T follicular helper cell (primary cell): ENCODE results near the gene ZNF691.
"Not testable (repeated sequence)": the region's sequence is repeated elsewhere in the genome, so short reads cannot be mapped to it uniquely, and the experiment has no call there.

ENCODE experiments used
- DNase-seq: peaks from one replicate; pipeline ENCODE4 v3.0.0-alpha.2; 2020; ENCODE audit warnings: low read depth
- total RNA-seq, 2 experiments: gene quantifications; one replicate each; lab custom pipeline; 2026; lab: John Stamatoyannopoulos, UW

The ZNF691 gene, protein sequence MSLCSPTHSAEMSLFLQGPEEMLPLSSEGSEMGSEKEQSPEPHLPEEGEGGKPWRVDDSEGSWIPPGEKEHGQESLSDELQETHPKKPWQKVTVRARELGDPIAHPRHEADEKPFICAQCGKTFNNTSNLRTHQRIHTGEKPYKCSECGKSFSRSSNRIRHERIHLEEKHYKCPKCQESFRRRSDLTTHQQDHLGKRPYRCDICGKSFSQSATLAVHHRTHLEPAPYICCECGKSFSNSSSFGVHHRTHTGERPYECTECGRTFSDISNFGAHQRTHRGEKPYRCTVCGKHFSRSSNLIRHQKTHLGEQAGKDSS
- 6.9 to 13.2 reads per million in 2 experiments for total RNA-seq

DNA sequence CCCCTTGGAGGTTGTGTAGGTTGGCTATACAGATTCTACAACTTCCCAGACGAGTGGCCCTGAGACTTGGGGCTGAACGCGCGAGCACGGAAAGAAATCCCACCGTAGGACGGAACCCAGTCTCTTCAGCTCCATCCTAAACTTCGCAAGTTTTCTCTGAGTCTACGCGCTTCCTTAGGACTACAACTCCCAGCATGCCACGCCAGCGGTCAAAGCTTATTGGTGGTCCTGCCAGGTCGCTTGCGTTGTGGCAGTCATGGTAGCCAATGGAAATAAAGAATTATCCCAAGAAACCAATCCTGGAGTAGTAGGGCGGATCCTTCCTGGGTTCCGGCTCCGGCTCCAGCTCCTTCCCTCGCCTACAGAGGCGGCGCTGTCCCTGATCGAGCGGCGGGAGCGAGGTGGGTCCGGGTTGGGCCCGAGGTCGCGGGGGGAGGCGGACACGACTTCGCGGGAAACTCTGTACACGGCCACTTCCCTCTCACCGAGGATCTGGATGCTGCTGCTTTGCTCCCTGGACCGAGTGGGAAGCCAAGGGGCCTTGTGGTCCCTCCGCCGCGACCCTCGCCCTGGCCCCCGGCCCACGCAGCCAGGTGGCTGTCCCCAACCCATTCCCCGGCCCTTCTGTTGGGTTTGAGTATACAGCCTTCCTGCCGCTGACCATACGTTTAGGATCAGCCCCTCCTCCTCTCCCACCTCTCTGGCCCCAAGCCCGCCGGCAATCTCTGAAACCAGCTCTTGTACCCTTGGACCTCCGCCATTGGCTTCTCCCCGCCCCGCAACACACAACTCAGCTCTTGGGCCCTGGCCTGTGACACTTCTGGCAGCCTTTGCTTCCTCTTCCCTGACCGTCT lies at the start of gene ZNF691:
Gene ZNF691 (plus strand): TSS at position 357 of the 854 bp plus-strand sequence. CDS start 3,046 bp downstream, outside the sequence.
- DNase-seq, result peak; percentile 84

DNA sequence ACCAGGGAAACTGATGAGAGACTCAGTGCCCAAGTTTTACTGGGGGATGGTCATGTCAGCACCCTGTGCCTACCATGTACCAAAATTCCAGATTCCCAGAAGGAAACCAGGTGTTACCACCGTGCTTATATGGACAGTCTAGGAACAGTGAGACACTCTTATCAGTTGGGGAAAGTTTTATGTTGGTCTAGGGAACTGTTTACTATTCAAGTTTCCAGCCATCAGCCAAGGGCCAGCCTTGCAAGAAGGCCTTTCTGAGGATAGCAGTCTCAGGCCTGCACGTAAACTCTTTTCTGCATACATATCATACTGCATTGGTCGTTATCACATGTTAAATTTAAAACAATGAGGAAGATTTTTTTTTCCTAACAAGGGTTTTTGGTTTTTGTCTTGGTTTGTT lies 49.0 kb upstream of the ZNF691 start:
- DNase-seq, result no peak

DNA sequence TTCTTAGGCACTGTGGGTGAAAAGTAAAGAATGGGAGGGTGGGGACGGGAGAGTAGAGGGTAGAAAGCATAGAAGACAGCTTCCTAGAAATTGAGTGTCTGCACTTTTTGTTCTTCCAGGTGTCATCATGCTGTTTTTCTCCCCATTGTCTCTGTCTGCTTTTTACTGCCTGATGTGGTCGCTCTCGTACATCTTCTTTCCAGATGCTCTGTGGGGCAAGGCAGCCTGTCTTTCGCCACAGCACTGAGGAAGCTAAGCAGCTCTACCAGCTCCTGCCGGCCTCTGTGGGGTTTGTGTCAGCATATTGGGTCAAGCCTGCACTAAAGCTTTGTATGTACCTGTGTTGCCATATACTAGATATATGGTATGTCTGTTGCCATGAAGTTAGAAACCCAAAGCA lies 48.4 kb upstream of the ZNF691 start:
- no peak for DNase-seq

DNA sequence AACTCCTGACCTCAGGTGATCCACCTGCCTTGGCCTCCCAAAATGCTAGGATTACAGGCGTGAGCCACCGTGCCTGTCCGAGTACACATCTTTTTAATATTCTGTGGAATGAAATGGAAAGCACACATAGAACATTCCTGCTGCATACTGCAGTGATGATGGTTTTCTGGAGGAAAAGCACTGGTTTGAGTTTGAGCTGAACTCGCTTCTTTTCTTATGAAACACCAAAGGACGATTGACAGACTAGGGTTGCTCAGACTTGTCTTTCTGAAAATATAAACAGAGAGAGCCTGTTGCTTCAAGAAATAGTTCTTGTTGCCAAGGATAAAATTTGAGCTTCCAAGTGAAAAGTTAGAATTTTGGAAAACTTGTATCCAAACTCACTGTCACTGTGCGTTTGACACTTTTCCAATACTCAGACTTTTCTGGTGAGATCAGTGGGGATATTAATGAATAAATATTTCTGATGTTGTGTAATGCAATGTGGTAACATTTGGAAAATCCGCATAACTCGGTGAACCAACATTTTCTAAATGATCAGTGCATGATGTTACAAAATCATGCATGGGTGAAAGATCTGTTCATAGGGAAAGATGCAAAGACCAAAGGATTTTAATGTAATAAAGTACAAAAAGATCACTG lies 44.5 kb upstream of the ZNF691 start:
- DNase-seq, result no peak

DNA sequence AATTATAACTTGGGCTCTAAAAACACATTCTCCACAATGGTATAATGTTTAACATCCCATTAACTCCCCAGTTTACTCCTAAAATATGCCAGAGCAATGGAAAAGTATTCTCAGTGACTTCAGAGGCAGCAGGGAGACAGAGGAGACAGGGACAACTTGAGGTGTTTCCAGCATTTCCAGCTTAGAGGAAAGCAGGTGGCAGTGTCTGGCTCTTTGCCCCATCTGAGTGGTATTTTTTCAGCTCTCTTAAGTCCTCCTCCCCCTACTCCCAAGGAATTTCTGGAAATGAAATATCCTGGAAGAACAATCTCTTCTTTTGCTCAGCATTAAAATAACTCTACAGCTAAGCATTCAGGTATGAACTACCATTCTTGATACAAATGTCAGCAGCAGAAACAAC lies 40.2 kb upstream of the ZNF691 start:
- DNase-seq, result no peak

DNA sequence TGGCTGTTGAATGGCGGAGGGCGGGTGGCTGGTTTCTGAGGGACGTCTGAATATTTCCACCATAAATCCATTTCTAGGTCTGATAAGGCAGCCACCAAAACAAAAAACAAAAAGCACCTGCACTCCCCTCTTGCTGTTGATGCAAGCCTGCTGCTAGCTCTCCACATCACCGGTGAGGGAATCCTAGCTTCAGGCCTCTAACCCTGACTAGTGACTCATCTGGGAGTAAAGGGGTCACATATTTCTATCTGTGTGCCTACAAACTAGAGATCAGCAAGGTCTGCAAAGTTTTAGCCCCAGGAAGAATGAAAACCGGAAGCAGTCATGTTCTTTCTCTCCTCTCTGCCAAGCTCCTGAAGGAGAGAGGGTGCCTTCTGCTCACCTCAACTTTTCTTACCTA lies 39.8 kb upstream of the ZNF691 start:
- no peak for DNase-seq

DNA sequence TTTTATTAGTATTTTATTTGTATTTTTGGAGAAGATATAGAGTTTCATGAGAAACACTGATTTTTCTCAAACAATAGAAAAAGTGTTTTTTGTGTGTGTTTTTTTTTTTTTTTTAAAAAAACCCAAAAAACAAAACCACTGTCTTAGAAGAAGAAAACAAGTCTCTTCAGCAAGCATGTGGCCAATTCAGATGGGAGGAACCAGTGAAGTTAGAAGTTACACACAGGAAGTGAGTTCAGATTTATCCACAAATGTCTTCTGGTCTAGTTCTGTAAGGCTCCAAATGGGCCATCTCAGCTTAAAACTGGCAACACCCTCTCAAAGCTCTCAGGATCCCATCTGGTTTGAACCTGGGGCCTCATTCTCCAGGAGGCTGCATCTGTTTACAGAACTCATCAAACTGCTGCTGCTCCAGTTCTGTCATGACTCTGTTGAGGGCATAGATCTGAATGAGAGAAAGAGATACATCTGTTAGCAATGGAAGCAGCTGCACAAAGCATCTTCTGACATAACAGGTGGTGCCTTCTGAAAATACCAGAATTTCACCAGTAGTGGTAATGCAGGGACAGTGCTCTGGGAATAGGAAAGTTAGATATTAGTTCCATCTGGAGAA lies 39.3 kb upstream of the ZNF691 start:
- DNase-seq, result no peak

DNA sequence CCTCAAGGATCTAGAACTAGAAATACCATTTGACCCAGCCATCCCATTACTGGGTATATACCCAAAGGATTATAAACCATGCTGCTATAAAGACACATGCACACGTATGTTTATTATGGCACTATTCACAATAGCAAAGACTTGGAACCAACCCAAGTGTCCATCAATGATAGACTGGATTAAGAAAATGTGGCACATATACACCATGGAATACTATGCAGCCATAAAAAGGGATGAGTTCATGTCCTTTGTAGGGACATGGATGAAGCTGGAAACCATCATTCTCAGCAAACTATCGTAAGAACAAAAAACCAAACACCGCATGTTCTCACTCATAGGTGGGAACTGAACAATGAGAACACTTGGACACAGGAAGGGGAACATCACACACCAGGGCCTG lies 31.6 kb upstream of the ZNF691 start:
- not testable (repeated sequence) for DNase-seq

DNA sequence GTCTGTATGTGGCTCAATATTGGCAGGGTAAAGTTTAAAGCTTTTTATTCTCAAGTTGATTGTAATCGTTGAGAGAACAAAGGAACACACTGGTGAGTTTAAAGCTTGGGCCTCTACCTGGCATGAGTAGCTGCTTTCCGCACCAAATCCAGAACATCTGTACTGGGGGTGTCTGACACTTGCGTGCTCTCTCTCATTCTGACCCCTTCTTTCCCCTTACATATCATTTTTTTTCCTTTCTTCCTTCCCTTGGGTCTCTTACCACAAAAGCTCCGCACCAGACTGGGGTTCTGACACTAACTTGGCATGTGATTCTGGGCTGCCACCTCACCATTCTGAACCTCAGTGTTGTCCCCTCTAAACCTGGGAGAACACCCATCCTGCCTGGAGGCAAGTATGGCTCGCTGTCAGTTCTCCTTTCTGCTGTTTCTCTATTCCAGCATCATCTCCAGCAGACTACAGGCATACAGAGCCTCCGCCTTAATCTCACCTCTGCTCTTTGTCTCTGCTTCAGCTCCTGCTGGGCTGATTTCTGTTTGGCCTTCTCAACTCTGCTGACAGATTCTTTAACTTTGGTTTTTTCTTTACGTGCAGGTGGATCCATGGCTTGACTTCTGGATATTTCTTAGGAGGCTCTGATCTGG lies 30.4 kb upstream of the ZNF691 start:
- DNase-seq, result no peak

DNA sequence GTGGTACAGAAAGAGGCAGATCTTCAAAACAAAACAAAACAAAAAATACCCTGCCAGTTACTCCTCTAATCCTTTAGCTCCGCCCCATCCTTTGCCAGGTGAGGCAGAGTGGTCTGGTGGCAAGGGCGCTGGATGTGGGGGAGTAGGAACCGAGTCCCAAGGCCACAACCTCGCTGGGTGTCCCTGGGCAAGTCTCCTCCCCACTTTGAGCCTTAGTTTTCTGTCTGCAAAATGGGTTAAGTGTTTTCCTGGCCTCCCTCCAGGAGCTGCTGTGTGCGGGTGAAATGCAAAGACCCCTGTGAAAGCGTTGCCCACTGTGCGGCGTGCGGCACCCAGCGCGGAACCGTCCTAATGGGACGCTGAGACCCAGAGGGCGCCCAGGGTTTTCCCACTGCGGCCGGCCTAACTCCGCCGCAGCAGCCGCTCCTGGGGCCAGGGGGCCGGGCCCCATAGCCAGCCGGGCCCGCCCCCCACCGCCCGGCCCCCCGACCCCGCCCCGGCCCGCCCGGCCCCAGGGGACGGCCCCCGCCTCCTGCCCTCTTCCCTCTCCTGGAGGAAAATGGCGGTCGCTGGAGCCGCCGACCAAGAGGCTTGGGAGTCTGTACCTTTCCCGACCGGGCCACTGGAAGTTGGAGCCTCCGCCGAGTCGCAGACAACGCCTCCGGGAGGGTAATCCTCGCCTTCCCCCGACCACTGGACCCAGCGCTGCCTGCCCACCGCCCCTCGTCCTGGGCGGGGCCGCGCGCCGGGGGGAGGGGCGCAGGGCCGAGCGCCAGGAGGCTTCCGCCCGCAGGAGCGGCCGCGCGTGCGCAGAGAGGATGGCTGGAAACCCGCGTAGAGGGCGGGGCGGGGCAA lies 29.6 kb upstream of the ZNF691 start, which contains the start of the genes ERMAP and SVBP:
Gene ERMAP (plus strand): TSS at position 538 of the 855 bp plus-strand sequence. CDS start 13,327 bp downstream, outside the sequence.
Gene SVBP (minus strand): TSS at position 813 of the 855 bp plus-strand sequence. CDS start 853 bp downstream, outside the sequence.
- peak; percentile 92 for DNase-seq

DNA sequence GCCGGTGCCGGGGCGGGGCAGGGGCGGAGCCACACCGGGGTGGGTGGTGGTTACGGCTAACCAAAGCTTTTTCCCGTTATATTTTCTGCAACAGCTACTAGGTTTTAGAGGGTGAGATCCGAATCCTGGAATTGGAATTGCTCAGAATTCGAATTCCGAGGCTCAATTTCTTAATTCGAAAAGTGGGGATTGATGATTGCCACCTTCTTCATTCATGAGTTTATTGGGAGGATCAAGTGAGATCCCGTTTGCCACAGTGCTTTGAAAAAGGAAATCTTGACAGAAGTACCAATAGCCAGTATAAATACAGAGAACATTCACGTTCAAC lies 29.0 kb upstream of the ZNF691 start:
- no peak for DNase-seq

DNA sequence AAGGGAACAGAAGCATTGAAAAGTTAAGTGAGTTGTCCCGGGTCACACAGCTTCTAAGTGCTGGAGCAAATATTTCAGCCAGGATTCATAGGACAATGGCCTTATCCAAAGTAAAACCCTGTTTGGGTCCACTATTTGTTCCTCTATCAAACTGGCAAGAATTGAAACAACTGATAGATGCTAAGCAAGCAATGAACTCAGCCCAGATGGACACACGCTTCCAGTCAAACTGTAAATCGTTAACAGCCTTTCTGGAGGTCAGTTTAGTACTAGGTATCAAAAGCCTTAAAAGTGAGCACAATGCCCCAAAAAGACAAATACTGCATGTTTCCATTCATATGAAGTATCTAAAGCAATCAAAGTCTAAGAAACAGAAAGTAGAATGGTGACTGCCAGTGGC lies 28.4 kb upstream of the ZNF691 start:
- no peak for DNase-seq

DNA sequence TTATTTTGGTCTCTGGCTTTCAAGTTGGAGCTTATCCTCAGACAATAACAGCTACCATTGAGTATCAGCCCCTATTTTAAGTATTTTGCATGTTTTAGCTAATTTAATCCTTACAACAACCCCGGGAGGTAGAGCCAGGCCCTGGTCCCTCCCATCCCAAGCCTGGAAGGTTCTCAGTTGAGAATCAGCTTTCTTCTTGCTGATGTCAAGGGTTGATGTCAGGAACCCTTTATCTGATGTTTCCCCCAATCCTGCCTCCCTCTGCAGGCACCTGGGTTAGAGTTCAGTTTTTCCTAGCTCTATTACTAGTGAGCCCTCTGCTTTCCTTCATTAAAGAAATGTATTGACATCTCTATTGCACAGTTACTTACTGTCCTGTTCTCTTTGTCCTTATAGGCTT lies 25.6 kb upstream of the ZNF691 start:
- DNase-seq, result no peak

DNA sequence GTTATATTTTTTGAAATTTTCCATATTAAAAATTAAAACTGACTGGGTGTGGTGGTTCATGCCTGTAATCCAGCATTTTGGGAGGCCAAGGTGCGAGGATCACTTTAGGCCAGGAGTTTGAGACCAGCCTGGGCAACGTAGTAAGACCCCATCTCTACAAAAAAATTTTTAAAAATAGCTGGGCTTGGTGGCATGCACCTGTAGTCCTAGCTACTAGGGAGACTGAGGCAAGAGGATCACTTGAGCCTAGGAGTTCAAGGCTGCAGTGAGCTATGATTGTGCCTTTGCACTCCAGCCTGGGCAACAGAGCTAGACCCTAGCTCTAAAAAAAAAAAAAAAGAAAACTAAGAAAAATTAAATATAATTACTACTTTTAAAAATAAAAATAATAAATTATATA lies 24.7 kb upstream of the ZNF691 start:
- no peak for DNase-seq

DNA sequence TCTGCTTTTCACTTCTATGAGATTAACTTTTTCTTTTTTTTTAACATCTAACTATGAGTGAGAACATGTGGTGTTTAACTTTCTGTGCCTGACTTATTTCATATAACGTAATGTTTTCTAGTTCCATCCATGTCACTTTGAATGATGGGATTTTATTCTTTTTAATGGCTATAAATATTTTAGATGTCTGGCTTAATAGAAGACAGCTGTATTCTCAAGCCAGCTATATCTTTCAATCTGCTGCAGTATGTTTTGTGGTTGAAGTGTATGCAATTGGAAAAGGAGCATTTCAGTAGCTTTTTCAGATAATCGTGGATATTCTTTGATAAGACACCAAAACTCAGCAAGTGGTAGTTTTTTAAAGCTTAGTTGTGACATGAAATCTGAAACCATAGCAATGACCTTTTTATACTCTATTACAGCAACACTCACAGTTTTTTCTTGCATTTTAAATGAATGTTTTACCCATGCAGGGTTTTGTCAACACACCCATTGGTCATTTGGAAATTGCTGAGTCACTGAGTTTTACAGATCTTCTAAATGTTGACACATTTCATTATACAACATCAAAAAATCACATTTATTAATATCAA lies 23.5 kb upstream of the ZNF691 start:
- DNase-seq, result no peak

DNA sequence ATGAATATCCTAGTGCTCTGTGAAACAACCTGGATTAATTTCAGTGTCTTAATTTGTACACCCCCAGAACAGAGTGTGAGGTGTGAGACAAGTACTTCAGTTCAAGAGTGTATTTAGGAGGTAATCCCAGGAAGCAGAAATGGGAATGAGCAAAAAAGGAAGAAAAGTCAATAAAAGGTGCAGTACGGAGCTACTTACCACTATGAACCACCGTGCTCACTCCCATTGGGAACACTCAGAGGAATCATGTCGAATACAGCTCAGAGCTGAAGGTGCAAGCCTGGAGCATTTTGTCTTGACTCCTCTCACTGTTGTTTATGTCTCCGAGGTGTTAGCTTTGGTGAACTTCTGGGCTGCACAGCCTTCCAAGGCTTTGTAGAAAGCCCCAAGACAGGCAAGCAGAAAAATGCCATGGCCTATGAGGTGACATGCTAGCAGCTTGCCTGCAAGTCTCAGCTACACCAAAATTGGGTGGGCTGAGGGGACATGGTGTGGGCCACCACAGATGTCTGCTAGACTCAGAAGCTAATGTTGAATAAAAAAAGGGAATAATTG lies 21.9 kb upstream of the ZNF691 start:
- DNase-seq, result no peak

DNA sequence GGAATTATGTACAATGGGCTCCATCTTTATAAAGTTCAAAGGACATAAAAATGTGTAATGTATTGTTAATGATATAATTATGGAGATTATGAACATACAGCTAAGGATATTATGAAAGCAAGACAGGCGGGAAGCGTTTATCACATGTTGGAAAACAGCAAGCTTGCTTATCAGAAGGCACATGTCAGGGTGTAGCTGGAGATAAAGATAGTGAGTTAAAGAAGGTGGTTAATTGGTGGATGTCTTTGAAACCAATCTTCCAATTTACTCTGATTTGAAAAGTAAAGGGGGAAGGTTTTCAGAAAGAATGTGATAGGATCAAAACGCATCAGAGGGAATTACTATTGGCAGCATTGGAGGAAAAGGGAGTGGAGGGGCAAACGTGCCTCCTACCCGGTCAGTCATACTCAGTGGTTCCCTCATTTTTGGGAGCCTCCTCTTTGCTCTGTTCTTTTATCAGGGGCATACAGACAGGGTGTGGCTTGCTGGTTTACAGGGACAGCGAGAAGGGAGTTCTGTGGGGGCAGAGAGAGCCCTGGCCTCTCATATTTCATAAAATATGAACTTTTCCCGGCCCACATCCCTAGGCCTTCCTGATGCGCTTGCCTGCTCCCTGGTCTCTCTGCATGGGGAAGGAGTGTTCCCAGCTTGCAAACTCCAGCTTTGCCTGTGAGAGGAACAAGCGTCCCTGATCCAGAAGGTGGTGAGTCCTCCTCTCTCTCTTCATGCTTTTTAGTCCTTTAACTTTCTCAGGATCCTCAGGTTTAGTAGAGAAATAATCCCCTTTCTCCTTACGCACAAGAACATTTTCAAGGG lies 21.2 kb upstream of the ZNF691 start:
- no peak for DNase-seq

DNA sequence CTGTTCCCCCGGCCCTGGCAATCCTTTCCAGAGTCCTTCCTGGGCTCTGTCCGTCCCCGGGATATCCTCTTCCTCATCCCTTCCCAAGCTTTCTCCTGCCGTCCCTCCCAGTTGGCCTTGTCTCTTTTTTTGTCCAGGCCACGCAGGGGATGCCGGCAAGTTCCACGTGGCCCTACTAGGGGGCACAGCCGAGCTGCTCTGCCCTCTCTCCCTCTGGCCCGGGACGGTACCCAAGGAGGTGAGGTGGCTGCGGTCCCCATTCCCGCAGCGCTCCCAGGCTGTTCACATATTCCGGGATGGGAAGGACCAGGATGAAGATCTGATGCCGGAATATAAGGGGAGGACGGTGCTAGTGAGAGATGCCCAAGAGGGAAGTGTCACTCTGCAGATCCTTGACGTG lies 15.8 kb upstream of the ZNF691 start:
- no peak for DNase-seq

DNA sequence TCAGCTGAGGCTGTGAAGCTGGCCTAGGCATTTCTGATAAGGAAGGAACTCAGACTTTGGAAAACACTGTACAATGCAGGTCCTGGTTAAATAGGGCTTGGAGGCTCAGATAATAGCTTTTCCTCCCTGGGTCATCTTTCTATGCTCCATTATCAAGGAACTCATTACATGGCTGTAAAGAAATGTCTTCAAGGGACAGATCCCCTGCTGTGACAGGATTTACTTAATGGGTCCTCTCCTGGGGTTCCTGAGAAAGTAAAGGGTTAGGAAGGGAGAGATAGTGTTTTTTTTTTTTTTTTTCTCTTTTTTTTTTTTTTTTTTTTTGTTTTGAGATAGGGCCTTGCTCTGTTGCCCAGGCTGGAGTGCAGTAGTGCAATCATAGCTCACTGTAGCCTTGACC lies 15.1 kb upstream of the ZNF691 start:
- DNase-seq, result no peak
